SK-N-SH (cell line): ENCODE results near the gene TM4SF4.

Source experiments
- CTCF ChIP-seq: fragments of 200-600 bp; sonication (generic); IDR thresholded peaks from 2 replicates; pipeline ENCODE4 v1.6.1; 2017; ENCODE audit warnings: antibody characterized with exemption, mild to moderate bottlenecking, moderate library complexity
- EP300 ChIP-seq, 2 experiments: IDR thresholded peaks; 2 replicates each; pipeline versions ENCODE4 v1.4.0 to v1.6.1; 2012; ENCODE audit warnings: borderline replicate concordance in 1 of 2, low read depth in 1 of 2, low read length in 1 of 2
- EZH2phosphoT487 ChIP-seq: fragments of 200-600 bp; sonication (generic); IDR thresholded peaks from 2 replicates; pipeline ENCODE4 v1.6.1; 2017; ENCODE audit warnings: low read depth, mixed run types, mild to moderate bottlenecking, antibody characterized with exemption, moderate library complexity, borderline replicate concordance
- GABPA ChIP-seq: IDR thresholded peaks from 2 replicates; pipeline ENCODE4 v1.4.0; 2012; ENCODE audit warnings: low read depth, mild to moderate bottlenecking
- MAX ChIP-seq: IDR thresholded peaks from 2 replicates; pipeline ENCODE4 v1.4.0; 2012; ENCODE audit warnings: low read depth
- NFIC ChIP-seq: IDR thresholded peaks from 2 replicates; pipeline ENCODE4 v1.4.0; 2012; ENCODE audit warnings: borderline replicate concordance
- PBX3 ChIP-seq: IDR thresholded peaks from 2 replicates; pipeline ENCODE4; 2012
- POLR2AphosphoS5 ChIP-seq: IDR thresholded peaks from 2 replicates; pipeline ENCODE4 v1.6.1; 2012; ENCODE audit warnings: low read depth, low read length
- RAD21 ChIP-seq: IDR thresholded peaks from 2 replicates; pipeline ENCODE4 v1.6.1; 2012; ENCODE audit warnings: mild to moderate bottlenecking, low read length
- RFX5 ChIP-seq: IDR thresholded peaks from 2 replicates; pipeline ENCODE4 v1.6.1; 2012; ENCODE audit warnings: mild to moderate bottlenecking, improper control_type of control experiment, low read length
- TAF1 ChIP-seq: IDR thresholded peaks from 2 replicates; pipeline ENCODE4 v1.6.1; 2012; ENCODE audit warnings: low read depth, mild to moderate bottlenecking, low read length, moderate library complexity, borderline replicate concordance
- USF2 ChIP-seq: fragments of 150-350 bp; IDR thresholded peaks from 2 replicates; pipeline ENCODE4 v1.6.1; 2017; ENCODE audit warnings: antibody characterized with exemption, low read length, low read depth, borderline replicate concordance
- YY1 ChIP-seq: IDR thresholded peaks from 2 replicates; pipeline ENCODE4 v1.4.0; 2012; ENCODE audit warnings: low read depth, mild to moderate bottlenecking

DNA sequence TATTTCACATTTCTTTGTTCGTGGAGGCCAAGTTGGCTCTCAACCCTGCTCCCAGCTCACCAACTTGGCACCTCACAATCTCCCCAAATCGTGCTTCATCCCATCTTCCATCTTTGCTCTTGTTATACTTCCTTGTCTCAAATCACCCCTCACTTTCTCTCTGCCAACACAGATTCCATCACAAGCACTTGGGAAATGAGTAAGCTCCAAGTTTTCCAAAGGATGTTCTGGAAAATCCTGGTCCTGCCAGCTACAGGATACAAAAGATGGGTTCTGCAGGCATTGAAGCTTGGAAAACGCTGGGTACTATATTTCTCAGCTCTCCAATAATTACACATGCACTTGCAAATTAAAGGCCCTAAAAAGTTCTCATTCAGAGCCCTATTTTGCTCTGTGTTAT is 4.1 kb upstream of the TM4SF4 start:
- TF ChIP-seq PBX3 (no peak), RAD21 (no peak), MAX (no peak), NFIC (no peak), CTCF (no peak), EP300 (IDR thresholded peaks at IDR 0.05; ENCODE audit: borderline replicate concordance in 1 of 2, low read depth in 1 of 2, low read length in 1 of 2) (no peak), USF2 (no peak), TAF1 (no peak), GABPA (no peak), EZH2phosphoT487 (no peak), YY1 (no peak), RFX5 (no peak), POLR2AphosphoS5 (no peak)
